SH-SY5Y (cell line): ENCODE measurements around the gene SPTBN4.

ENCODE experiments used
- GATA2 ChIP-seq: IDR thresholded peaks from 2 replicates; pipeline ENCODE4 v1.6.1; 2011; ENCODE audit warnings: mild to moderate bottlenecking, low read depth, low read length
- GATA3 ChIP-seq: IDR thresholded peaks from 2 replicates; pipeline ENCODE4 v1.6.1; 2011; ENCODE audit warnings: low read depth, mild to moderate bottlenecking, low read length, moderate library complexity

Gene SPTBN4

GRCh38 chr19:40528533-40529092 is 61.8 kb downstream of the SPTBN4 start:
- no peak for TF ChIP-seq GATA2
- TF ChIP-seq GATA3: no peak

GRCh38 chr19:40529093-40529954 is 62.5 kb downstream of the SPTBN4 start:
- no peak for TF ChIP-seq GATA3
- TF ChIP-seq GATA2: no peak

GRCh38 chr19:40530091-40530901 is 63.5 kb downstream of the SPTBN4 start:
- TF ChIP-seq GATA3: no peak
- TF ChIP-seq GATA2: no peak

- TF ChIP-seq GATA2: no peak
- TF ChIP-seq GATA3: no peak
These were observed 66.7 kb downstream of the SPTBN4 start for GRCh38 chr19:40533508-40533907.

- no peak for TF ChIP-seq GATA2
- no peak for TF ChIP-seq GATA3
These were observed 67.3 kb downstream of the SPTBN4 start for GRCh38 chr19:40534148-40534547.

GRCh38 chr19:40539070-40539469 is 72.3 kb downstream of the SPTBN4 start:
- no peak for TF ChIP-seq GATA2
- no peak for TF ChIP-seq GATA3

GRCh38 chr19:40542202-40542859 is 75.5 kb downstream of the SPTBN4 start:
- TF ChIP-seq GATA3 (no peak), GATA2 (no peak)

GRCh38 chr19:40543029-40543597 is 76.3 kb downstream of the SPTBN4 start:
- TF ChIP-seq GATA2: no peak
- no peak for TF ChIP-seq GATA3

GRCh38 chr19:40547836-40548235 is 81.0 kb downstream of the SPTBN4 start:
- TF ChIP-seq GATA2 (no peak), GATA3 (no peak)

GRCh38 chr19:40549007-40549708 is 82.4 kb downstream of the SPTBN4 start:
- TF ChIP-seq GATA2 (no peak), GATA3 (no peak)

- no peak for TF ChIP-seq GATA2
- TF ChIP-seq GATA3: no peak
These were observed 84.2 kb downstream of the SPTBN4 start for GRCh38 chr19:40550951-40551350.

- TF ChIP-seq GATA3 (no peak), GATA2 (no peak)
These were observed 86.0 kb downstream of the SPTBN4 start for GRCh38 chr19:40552848-40553247.
